NCI-H510A (cell line): ENCODE measurements around the gene TP53BP1.

Source experiments
- DNase-seq: peaks from one replicate; lab custom pipeline; 2025; lab: John Stamatoyannopoulos, UW

Gene TP53BP1

DNA sequence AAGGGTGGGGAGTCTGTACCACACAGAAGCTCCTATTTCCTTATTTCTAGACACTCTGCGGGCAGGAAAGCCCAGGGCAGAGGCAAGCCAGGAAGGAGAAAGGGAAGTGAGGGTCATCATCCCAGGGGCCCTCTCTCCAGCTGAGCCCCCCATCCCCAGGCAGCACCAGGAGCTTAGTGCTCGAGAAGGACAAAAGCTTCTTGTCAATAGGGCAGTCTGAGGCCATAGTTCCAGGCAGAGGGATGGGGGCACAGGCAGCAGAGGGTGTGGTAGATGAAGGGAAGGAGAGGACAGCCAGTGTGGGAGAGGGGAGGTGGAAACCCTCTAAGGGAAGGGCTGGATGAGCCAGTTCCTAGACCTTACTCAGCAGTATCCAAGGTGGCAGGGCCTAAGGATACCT, 27.2 kb upstream of the TP53BP1 start:
- DNase-seq = no peak

DNA sequence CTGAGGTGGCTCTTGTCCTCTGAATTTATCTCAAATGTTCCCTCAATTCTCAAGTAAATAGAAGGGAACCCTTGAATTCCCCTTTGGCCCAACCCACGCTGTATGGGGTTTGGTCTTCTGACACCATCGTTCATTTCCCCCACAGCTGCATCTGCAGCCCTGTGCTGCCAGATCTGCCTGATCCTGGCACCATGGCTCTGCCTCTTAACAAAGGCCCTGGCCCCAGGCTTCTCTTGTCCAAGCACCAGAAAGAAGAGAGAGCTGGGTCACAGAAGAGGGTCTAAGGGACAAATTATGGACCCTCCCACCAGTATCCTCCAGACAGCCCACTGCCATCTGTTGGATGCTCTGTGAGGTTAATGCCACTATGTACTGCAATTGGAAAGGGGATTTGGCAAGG, 26.2 kb upstream of the TP53BP1 start:
- DNase-seq = no peak

DNA sequence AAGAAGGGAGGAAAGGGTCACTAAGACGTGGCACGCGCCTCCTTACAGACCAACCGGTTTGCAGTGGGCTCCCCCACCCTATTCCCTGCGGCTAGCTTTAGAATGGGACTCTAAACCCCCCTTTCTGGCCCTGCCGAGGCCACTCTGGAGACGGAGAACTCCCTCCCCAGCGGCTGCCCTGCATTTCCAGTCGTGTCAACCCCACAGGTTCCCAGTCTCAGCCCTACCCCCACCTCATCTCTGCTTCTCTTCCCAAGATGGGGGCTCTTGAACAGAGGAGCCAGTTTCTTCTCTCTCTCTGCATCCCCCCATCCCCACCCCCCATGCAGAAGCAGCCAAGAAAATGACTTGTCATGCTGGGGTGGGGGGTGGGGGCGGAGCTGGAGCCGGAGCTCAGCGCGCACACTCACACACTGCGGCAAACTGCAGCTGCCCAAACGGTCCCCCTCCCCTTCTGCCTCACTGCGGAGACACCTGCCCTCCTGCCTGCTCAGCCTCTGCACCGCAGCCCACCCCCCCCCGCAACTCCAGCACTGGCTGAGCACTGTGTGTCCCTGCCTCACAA, 25.3 kb upstream of the TP53BP1 start:
- peak; percentile 21 for DNase-seq

DNA sequence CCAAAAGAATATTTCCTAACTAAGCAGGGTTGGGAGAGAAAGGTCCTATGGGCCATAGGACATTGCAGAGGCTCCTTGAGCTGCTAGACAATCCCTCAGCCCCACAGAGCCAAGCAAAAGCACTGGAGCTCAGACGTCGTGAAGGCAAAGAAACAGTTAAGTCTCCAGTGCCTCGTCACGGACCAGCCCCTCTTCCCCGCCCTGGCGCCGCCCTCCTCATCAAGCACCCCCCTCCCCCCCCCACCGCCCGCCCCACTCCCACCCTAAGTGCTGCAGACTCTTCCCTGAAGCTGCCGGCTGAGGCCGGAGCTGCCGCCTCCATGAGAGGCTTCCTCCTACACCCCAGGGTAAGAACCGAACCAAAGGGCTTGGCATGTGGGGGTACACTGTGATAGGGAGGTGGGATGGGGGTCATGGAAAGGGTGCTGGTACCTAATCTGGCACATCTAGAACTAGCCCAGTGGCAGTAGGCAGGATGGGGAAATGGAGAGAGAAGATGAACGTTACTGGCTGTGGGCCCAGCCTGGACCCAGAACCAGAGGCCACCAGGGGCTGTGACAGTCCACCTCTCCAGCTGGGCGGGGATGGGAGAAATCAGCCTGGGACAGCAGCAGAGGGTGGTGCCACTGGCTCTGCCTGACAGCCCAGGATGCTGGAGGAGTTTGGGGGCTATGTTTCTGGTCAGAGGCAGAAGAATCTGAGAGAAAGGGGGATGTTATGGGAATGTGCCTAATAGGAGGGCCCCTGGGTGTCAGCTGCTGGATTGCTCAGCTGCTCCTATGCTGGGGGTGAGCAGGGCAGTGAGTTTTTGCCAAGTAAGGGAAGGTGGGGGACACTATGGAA, 24.6 kb upstream of the TP53BP1 start, which contains the start of gene MAP1A:
MAP1A (plus strand) TSS at position 255 of the 843 bp plus-strand sequence. CDS start 3,866 bp downstream, outside the sequence.
- DNase-seq = peak; percentile 35

DNA sequence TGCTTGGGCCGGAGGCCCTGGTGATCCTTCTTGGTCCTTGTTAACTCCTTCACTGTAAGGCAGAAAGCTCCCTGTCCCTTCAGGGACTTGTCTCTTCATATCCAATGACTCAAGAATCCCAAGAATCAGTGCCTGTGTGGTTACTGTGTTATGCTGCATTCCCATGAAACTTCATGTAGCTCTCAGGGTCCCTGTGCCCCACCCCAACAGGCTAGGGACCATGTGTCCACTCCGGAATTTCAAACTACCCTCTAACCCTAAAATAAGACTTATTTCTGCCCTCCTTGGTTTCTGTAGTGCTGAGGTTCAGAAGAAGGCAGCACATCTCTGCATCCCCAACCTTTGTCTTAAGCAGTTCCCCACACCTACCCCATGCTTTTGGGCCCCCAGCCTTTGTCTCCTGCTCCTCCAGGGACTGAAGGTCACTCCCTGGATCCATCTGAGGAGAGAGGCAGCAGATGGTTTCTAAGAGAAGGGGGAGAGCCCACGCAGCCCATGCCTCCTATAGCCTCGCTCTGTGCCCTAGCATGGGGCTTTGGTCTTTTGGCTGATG, 23.9 kb upstream of the TP53BP1 start:
- DNase-seq = no peak

DNA sequence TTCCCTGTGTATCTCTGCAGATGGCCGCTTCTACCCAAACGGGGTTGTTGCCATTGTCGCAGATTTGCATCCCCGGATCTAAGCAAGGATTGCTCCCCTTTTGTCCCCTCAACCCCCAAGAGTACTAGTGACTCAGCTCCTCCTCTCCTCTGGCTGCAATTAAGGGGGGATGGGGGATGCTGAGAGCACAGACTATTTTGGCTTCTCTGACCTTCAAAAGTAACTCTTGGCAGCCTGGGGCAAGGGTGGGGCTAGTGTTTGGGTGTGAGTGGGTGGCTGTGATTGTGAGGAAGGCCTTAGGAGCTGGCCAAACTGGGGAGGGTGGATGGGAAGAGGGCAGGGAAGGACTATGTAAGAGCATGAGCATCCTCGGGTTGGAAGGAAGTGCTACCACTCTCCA, 23.2 kb upstream of the TP53BP1 start:
- no peak for DNase-seq

DNA sequence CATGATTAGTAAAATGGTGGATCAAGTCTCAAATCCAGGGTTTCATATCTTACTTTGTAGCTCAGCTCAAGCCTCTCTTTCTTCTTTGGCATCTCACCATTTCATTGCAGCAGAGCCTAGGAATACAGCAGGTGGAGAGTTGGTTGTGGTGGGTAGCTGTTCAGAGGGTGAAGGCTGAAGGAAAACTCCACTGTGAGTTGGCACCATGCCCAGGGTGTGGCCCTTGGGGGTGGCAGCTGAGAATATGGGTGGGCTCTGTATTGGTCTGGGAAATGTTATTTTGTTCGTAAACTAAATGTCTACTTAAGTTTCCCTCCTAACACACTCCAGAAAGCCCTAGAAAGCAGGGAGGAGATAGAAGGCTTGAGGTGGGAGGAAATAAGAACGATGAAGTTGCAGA, 22.8 kb upstream of the TP53BP1 start:
- DNase-seq = no peak

DNA sequence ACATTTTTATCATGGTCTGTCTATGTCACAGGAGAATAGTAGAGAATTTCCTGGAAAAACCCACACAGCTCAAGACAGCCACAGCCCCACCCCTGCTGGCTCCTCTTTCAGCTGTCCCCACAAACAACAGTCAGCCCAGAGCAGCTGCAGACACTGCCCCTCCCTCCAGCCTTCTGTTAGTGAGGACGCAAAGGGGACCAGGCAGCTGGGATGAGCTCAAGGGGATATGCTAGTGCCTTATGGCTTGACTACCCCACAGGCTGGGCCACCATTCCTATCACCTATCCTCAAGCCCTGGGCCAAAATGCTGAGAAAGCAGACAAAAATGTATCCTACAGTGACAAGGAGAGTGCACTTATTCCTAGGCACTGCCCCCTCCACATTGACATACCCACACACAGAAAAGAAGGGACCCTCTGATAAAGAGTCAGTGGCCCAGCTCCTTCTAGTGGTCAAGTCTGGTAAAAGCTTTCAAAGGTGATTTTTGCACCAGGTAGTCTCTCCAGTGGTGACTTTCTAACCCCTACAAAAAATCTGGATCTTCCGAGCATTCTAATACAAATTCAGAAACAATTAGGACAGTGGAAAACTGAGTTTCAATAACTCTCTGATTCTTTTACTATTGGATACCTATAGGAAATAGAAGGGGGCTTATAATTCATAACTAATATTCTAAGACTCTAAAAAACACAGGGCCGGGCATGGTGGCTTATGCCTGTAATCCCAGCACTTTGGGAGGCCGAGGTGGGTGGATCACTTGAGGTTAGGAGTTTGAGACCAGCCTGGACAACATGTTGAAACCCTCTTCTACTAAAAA, 21.5 kb upstream of the TP53BP1 start:
- DNase-seq = peak; percentile 34

DNA sequence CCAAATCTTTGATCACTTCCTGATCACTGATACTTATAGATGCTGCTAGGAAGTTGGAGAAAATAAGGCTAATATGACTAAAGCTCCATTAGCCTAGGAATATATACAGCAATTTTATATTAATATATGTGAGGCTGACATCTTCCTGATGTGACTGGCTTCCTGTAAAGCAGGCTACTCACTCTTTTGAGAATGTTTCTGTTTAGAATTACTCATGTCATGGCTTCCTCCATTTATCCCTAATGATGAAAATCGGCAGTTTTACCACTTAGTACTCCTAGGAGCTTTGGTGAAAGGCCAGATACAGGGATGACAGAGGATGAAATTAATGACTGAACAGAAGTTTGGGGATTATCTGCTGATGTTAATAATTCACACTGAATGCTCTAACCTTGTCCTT, 20.6 kb upstream of the TP53BP1 start:
- DNase-seq = no peak

DNA sequence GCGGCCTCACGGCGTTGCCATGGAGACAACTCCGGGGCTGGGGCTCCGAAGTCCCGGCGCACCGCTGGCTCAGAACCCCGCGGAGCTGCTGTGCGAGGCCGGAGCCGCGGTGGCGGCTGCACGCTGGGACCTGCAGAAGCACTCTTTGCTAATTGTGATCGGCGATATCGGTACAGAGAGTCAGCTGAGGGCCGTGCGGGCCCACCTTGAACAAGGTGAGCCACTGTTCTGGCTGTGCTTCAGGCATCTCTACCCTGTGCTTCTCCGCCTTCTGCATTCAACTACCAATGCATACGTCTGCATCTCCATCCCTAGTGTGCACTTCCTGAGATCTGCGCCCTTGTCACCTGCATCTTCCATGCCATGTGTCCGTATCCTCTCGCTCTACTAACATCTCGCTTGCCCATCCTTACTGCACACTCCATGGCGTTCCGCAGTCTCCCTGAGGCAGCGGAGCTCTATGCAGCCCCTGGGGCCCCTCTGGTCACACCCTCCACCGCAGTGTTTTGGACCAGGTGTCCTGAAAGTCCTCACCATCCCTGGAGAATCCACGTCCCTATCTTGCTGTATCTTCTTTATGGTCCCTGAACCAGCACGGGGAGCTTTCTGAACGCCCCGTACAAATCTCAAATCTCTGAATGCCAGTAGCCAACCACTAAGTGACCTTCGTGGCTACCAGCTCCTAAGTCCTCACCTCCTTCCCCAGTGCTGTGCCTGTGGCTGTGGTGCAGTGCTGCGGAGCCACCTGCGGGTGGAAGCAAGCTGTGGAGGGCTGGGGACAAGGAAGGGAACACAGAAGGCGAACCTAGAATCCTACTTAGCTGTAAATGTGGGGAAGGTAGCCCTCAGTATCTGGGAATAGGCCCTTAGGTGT, 18.3 kb upstream of the TP53BP1 start:
- DNase-seq = peak; percentile 11

DNA sequence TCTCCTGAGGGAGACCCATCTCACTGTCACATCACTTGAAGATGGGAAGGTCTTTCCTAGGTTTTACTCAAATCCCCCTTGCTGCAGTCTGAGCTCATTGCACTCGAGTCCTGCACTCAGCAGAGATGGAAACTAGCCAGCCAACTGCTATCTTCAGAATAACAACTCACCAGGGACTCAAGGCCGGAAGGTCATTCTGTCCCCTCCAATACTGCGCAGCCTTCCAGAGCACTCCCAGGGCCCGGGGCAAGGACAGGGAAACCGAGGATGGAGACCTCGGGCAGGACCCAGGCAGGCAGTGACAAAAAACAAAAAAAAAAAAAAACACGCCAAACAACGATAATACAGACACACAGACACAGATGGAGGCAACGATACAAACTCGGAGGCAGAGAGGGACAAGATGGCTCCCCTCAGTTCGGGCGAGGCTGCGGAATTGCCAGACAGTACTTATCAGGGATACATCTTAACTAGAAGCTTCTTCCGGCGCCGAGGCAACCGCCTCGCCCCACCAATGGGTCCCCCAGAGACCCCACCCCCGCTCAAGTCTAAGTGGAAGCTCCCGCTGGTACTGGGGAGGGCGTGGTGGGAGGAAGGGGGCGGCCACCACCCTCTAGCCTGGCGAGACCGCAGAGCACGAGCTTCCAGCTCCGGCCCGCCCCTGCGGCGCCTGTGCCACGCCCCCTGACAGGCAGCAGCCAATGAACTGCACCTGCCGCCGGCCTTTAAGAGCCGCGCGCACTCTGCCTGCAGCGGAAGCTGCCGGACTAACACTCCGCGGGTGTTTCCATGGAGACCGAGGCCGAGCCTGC, 17.4 kb upstream of the TP53BP1 start:
- peak; percentile 96 for DNase-seq

DNA sequence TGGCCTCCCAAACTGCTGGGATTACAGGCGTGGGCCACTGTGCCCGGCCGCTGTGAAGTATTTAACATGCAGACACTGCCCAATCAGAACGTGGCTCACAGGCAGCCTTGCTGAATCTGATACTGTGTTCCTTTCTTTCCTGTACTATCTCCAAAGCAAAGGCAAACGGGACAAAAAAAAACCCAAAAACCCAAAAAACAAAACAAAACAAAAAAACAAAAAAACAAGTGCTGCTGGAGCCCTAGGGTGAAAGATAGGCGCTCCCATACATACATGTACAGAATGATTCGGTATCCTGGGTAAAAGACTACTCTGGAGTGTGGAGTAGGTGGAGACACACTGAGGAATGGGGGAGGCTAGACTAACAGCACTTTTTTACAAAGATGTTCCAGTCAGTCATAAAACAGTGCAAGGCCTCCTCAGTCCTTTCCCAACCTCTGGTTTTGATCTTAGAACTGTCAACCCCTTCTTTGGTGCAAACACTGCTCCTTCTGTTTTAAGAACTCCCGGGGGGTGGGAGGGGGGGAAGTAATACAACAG, 16.8 kb upstream of the TP53BP1 start:
- DNase-seq = no peak

DNA sequence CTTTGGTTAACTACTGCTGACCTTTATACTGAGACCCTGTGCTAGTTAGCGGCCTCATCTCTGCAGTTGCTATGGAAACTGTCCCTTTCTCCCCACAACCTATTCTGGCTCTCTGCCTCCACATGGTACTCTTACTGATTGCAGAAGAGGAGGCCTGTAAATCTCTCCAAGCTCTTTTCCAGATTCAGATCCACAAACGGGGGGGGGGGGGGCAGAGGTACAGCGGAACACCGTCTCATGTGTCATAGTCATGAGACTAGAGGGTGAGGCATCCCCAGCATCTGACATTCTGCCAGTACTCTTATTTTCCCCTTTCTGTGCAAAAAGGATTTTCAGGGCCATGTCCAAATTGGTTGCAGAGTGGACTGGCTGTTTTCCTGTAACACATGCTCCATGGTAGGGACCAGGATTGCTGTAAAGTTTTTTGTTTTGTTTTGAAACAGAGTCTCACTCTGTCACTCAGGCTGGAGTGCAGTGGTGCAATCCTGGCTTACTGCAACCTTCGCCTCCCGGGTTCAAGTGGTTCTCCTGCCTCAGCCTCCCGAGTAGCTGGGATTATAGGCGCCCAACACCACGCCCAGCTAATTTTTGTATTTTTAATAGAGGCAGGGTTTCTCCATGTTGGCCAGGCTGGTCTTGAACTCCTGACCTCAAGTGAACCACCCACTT, 16.2 kb upstream of the TP53BP1 start:
- DNase-seq = no peak

DNA sequence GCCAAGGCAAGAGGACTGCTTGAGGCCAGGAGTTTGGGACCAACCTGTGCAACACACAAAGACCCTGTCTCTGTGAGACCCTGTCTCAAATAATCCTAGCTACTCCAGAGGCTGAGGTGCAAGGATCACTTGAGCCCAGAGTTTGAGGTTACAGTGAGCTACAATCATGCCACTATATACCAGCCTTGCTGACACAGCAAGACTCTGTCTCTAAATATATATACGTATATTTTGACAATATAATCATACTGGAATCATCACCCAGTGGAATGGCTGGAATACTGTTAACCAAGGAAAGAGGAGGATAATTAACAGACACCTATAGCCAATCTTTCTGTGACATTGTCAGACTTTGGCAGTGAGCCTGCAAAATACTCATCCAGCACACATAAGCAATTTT, 15.5 kb upstream of the TP53BP1 start:
- DNase-seq = no peak

DNA sequence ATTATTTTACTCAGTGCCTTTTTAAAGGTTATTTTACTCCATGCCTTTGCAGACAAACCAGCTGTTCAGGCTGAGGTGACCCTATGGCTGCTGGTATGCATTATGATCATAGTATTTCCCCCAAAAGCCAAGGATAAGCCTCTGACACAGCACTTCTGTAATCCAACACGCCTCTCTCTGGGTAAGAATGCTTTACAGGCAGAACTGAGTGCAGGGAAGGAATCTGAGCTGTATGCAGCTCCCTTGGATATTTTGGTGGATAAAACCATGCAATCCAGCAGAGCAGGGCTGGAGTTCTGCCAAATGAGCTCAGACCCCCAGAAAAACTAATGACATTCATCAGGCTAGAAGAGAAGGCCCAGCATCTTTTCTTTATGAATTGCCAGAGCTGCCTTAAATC, 12.8 kb upstream of the TP53BP1 start:
- no peak for DNase-seq

DNA sequence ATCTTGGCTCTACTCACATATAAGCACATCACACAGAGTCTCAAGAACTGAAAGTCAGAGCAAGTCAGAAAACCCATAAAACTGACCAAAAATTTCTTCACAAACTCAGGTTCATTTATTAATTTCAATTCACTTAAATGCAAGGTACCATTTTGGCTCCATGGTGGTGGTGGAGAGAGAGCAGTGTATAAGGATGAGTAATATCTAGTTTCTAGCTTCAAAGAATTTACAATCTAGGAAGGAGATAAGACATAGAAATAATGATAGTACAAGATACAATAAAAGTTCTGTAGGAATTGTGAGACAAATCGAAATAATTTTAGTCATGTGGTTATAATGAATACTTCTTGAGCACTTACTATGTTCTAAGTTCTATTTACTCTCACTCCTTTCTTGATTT, 6.7 kb upstream of the TP53BP1 start:
- no peak for DNase-seq

DNA sequence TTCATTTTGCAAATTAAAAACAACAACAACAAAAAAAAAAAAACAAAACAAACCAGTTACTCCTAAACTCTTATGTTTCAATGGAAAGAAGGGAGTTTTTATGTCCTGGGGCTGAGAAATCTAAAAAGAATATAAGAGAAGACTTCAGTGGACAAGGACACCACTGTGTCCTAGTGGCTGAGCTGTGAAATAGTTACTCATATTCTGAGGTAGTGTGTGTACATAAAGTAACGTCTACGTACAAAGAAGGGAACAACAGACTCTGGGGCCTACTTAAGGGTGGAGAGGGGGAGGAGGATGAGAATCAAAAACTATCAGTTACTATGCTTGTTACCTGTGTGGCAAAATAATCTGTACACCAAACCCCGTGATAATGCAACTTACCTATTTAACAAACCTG, 6.0 kb upstream of the TP53BP1 start:
- no peak for DNase-seq

DNA sequence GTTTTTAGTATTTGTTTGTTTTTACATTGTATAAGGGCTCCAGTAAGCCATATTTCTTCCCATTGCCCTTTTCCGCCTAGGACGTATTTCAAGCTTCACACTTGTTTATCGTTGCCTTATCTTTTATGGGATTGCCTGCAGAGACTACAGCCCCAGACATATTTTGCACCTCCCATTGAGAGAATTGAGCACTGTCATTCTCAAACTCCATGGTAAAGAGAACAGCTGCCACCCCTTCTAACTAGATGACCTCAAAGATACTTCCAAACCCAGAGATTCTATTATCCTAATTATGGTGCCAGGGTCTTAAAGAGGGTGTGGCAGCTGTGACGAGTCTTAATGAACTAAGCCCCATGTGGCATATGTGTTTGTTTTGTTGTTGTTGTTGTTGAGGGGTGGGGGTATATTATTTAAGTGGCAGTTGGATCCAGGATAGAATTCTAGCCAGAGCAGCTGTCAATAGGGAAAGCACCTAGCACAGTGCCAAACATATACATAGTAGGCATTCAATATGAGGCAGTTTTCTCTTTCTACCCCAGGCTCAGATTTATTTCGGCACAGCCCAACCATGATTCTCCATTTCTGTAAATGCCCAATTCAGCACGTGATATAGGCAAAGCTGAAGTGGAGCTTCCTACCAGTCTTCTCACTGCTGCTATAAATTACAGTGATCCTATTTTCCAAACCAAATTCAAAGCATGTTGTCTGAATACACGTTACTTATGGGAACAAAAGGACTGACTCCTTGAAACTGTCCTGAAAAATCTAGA, 932 bp upstream of the TP53BP1 start:
- no peak for DNase-seq

DNA sequence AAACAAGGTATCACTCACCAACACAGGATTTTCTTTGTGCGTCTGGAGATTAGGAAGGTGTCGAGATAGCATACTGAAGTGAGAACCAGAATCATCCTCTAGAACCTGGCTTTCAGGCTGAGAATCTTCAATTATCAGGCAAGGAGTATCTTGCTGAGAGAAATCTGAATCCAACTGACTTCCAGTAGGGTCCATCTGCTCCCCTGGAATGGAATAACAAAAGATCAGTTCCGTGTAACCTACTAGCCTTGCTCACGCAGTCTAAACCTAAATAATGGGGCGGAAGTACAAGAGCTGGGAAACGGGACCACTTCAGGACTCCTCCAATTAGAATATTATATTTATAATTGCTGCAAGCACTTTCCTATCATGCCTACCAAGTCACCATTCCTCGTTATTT, 690 bp downstream of the TP53BP1 start:
- DNase-seq = no peak
